Activated CD4-positive, alpha-beta T cell treated with anti-CD3 and anti-CD28 coated beads, Interleukin-2, amount 10 ng/mL, durations not matched to agents 7 days and 5 days (primary cell): Measurements from ENCODE around the gene DLL4. TPM values are rescaled to one million over a fixed set of nuclear protein-coding genes. Genes with fewer than 3 reads are reported as not detected.

Source experiments
- CTCF ChIA-PET: fragments of 350-600 bp; sonication (Branson Sonifier 250); formaldehyde crosslinking; loops from one replicate; lab custom pipeline; 2021; ENCODE audit warnings: antibody characterized with exemption; lab: Charles Lee
- POLR2A ChIA-PET: fragments of 350-600 bp; sonication (Branson Sonifier 250); formaldehyde crosslinking; loops from one replicate; lab custom pipeline; 2021; ENCODE audit warnings: antibody characterized with exemption; lab: Charles Lee
- DNase-seq: peaks from one replicate; pipeline ENCODE4 v3.0.0-alpha.2; 2020
- H3K27ac Mint-ChIP-seq: one replicate; pipeline ENCODE4 v1.8.0; 2021; ENCODE audit warnings: mild to moderate bottlenecking, moderate library complexity, mixed read lengths
- H3K27me3 Mint-ChIP-seq: one replicate; pipeline ENCODE4 v1.8.0; 2021; ENCODE audit warnings: mixed read lengths
- H3K36me3 Mint-ChIP-seq: one replicate; pipeline ENCODE4 v1.8.0; 2021; ENCODE audit warnings: low read depth, mixed read lengths
- H3K4me1 Mint-ChIP-seq: one replicate; pipeline ENCODE4 v1.8.0; 2021; ENCODE audit warnings: mixed read lengths
- H3K4me3 Mint-ChIP-seq: one replicate; pipeline ENCODE4 v1.8.0; 2021; ENCODE audit warnings: mild to moderate bottlenecking, moderate library complexity, mixed read lengths
- H3K9me3 Mint-ChIP-seq: one replicate; pipeline ENCODE4 v1.8.0; 2021; ENCODE audit warnings: mixed read lengths
- total RNA-seq, 2 experiments: library from RNA; stranded (reverse); gene quantifications; one replicate each; pipeline ENCODE4 v1.2.3, GENCODE V29; 2021

Gene DLL4
- total RNA-seq, 2 experiments from 2014 or later: not detected

DNA sequence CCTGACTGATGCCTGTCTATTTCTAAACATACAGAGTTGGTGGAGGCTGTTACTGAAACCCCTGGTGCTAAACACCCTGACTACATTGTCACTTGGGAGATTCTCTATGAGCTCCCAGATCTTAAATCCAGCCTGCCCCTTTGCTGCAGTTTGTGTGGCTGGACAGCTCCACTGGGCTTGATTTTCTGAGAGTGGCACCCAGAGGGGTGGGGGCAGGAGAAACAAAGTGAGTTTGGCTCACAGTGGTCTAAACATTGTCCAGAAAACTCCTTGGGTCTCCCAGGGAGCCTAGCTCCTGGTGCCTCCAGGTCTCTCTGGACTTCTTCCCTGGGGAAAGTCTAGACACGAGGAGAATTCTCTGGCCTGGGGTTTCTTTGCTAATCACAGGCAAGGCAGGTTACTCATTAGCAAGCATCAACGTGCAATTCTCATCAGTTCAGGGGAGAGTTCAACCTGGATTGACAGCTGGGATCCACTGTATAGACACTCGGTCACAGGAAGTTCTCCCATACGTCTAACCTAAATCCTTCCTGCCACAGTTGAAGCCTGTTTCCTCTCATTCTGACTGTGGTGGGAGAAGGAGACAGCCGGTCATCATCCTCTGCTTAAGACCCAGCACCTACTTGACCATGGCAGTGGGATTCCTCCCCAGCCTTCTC is 7.1 kb upstream of the DLL4 start:
- DNase-seq: no peak
- H3K4me3 Mint-ChIP-seq: no peak overlapping the region
- CTCF ChIA-PET: interaction anchor here (0.7 to 1.4 kb wide), 5 partner anchors 11 to 28 kb away, joined by 3 to 5 read pairs (median 3); partner anchors contain the start of gene VPS18
- H3K27ac Mint-ChIP-seq: no peak overlapping the region
- POLR2A ChIA-PET: no interaction called here
- H3K36me3 Mint-ChIP-seq: no peaks in the 10 kb centered on the region
- H3K27me3 Mint-ChIP-seq: peaks cover 41% of the 10 kb centered on the region
- no peaks in the 10 kb centered on the region for H3K9me3 Mint-ChIP-seq
- peaks cover 11% of the 10 kb centered on the region for H3K4me1 Mint-ChIP-seq

DNA sequence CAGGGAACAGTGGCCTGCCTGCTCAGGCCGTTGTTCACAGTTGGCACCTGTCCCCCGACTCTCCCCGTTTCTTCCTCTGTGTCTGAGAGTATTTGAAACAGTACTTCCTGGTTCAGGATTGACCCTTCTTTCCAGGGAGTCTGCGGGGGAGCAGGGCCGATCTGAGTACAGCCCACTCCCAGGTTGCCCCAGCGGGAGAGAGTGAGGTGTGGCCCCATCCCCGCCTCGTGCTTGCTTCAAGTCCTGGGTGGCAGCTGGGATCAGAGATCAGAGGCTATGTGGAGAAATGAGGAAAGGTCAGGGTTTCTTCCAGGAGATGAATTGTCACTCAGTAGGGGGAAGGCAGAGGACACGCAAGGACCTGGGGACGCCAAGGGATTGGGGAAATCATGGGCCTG is 6.5 kb upstream of the DLL4 start:
- H3K27ac Mint-ChIP-seq: no peak overlapping the region
- H3K27me3 Mint-ChIP-seq: peaks cover 45% of the 10 kb centered on the region
- no peaks in the 10 kb centered on the region for H3K36me3 Mint-ChIP-seq
- ChIA-PET POLR2A (no interaction called here), CTCF (interaction anchor here (0.6 to 1.4 kb wide), 4 partner anchors 10 to 486 kb away, joined by 3 to 5 read pairs (median 4); partner anchors contain the start of gene VPS18)
- H3K9me3 Mint-ChIP-seq: no peaks in the 10 kb centered on the region
- H3K4me1 Mint-ChIP-seq: peaks cover 13% of the 10 kb centered on the region
- no peak for DNase-seq
- H3K4me3 Mint-ChIP-seq: no peak overlapping the region

DNA sequence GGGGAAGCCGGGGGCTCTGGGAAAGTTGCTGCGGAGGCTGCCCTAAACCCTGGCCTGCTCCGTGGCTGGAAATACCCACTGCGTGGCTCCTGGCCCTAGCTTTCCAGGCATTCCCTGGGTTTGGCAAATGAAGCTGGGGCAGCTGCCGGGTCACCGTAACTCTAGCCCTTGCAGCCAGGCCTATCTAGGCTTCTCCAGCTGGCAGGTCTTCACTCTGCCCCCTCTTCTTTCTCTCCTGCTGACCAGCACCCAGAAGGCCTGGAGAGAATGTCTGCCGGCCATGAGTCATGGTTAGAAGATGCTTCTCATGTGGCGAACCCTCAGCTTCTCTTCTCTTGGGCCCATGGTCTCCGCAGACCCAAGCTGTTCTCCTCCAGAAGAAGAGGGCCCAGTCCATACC is 5.6 kb upstream of the DLL4 start:
- no peak for DNase-seq
- Mint-ChIP-seq H3K36me3 (no peaks in the 10 kb centered on the region), H3K27me3 (peaks cover 50% of the 10 kb centered on the region), H3K27ac (no peak overlapping the region), H3K4me3 (no peak overlapping the region), H3K4me1 (peaks cover 18% of the 10 kb centered on the region), H3K9me3 (no peaks in the 10 kb centered on the region)
- ChIA-PET POLR2A (no interaction called here), CTCF (interaction anchor here (0.5 to 3.5 kb wide), 7 partner anchors 15 to 99 kb away, joined by 3 to 12 read pairs (median 4); partner anchors contain the start of gene VPS18)

DNA sequence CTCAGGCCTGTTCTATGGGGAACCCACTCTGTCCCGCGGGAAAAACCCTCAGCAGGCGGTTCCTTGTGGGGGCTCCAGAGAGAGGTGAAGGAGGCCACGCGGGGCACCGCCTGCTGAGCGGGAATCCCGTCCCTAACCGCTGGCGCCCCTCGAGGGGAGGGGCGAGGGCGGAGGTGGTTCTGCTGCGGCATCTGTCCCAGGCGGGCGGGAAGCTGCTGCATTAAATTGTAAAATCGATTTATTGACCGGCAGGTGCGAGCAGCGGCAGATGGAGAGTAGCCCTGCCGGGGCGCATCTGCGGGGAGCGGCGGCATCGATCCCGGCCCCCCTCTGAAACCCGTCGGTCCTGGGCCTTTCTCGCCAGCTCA is 3.7 kb upstream of the DLL4 start:
- CTCF ChIA-PET: interaction anchor here (0.6 to 3.5 kb wide), 2 partner anchors 16 to 298 kb away, joined by 5 to 12 read pairs; no protein-coding TSS in a partner anchor
- H3K27me3 Mint-ChIP-seq: peaks cover 66% of the 10 kb centered on the region

DNA sequence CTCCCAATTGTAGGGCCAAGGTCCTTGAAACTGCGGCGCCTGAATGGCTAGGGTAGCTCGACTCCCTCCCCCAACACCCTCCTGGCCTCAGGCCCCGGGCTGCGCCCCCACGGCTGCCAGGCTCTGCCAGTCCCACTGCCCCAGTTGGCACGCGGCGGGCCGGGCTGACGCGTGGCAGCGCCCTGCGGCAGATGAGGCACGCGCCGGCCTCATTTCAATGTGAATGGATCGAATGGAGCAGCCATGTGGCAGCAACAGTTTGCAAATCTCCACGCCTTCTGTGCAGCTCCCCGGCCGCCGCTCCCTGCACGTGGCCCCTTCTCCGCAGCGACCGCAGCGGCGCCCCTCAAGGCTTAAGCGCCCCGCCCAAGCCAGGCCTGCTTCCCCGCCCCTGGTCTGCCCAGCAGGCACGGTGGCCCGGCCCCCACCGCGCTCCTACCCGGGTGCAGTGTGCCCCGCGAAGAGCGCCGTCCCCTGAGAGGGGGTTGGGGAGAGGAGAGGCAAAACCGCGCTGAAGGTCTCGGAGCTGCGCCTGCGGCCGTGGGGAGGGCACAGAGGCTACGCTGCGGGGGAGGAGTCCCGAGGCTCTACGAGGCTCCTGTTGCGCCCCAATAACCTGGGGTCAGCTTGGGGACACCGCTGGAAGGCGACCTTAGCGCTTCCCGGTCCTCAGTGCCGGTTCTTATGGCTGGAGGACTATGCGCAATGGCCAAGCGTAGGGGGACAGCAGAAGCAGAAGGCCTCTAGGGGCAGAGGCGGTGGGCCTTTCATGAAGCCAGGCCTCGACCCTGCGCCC is 3.1 kb upstream of the DLL4 start:
- H3K27ac Mint-ChIP-seq: no peak overlapping the region
- no peaks in the 10 kb centered on the region for H3K36me3 Mint-ChIP-seq
- peaks cover 72% of the 10 kb centered on the region for H3K27me3 Mint-ChIP-seq
- H3K9me3 Mint-ChIP-seq: no peaks in the 10 kb centered on the region
- H3K4me1 Mint-ChIP-seq: peaks cover 39% of the 10 kb centered on the region
- ChIA-PET POLR2A (no interaction called here), CTCF (interaction anchor here (0.6 to 3.5 kb wide), 2 partner anchors 15 to 297 kb away, joined by 5 to 12 read pairs; no protein-coding TSS in a partner anchor)
- no peak for DNase-seq
- no peak overlapping the region for H3K4me3 Mint-ChIP-seq

More for the DNA sequence above, 3.7 kb upstream of the DLL4 start:
- H3K36me3 Mint-ChIP-seq: no peaks in the 10 kb centered on the region
- POLR2A ChIA-PET: no interaction called here
- no peaks in the 10 kb centered on the region for H3K9me3 Mint-ChIP-seq
- H3K27ac Mint-ChIP-seq: no peak overlapping the region
- DNase-seq: no peak
- no peak overlapping the region for H3K4me3 Mint-ChIP-seq
- H3K4me1 Mint-ChIP-seq: peaks cover 33% of the 10 kb centered on the region

DNA sequence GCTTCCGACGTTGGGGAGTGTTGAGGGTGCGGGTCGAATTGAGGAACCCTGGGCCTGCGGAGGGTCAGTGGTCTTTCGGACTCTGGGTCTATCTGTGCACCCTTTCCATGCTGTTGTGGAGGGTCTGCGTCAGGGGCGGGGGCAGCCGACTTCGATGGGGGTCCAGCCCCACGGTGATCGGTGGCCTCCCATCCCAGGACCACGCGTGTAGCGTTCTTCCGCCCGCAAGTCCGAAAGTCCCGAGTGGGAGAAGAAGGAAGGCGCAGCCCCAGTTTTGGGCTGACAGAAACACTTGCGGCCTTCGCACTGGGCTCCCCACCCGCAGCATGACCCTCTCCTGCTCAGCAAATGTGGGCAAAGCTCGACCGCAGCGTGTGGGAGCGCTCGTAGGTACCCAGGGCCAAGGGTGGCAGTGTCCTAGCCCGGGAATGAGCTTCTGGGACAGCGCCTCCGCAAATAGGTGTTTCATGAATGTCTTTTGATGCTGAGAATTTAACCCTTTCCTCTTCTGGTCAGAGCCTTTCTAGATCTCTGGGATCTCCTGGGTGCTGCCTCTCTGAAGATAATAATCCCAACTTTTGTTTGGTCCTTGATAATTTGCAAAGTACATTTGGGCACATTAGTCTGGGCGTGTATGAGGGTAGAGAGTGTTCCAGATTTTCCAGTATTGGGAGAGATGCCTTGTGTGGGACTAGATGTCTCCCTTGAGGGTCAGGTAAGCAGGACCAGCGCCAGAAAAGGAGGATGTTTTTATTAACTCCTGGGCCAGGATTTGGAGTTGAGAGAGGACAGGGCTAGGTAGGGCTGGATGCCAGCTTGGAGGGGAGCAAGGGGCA is 2.3 kb upstream of the DLL4 start:
- Mint-ChIP-seq H3K9me3 (no peaks in the 10 kb centered on the region), H3K4me3 (peak overlapping the region; percentile 4), H3K27me3 (peaks cover 78% of the 10 kb centered on the region), H3K4me1 (peaks cover 43% of the 10 kb centered on the region), H3K27ac (no peak overlapping the region), H3K36me3 (no peaks in the 10 kb centered on the region)
- DNase-seq: no peak
- POLR2A ChIA-PET: no interaction called here
- CTCF ChIA-PET: interaction anchor here (3.5 to 3.9 kb wide), 2 partner anchors 15 to 22 kb away, joined by 12 to 22 read pairs; no protein-coding TSS in a partner anchor

DNA sequence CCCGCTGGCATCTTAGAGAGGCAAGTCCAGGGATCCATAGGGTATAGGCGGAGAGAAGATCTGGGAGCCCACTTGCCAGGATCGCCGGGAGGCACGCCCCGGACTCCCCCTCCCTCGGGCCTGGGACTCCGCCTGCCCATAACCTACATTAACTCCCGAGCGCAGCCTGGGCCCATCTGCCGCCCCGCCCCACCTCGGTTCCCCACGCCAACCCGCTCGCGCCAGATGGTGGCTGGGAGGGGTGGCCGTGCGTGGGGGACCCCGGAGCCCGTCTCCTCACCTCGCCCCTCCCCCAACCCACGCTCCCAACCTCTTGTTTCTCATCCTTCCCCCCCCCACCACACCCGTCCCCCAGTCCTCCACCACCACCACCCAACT is 1.7 kb upstream of the DLL4 start:
- no peak for DNase-seq
- Mint-ChIP-seq H3K36me3 (no peaks in the 10 kb centered on the region), H3K4me1 (peaks cover 45% of the 10 kb centered on the region), H3K4me3 (no peak overlapping the region), H3K27me3 (peaks cover 82% of the 10 kb centered on the region), H3K27ac (no peak overlapping the region), H3K9me3 (no peaks in the 10 kb centered on the region)
- ChIA-PET CTCF (interaction anchor here (0.6 to 3.9 kb wide), 3 partner anchors 22 to 34 kb away, joined by 3 to 22 read pairs (median 3); partner anchors contain the start of gene CHAC1), POLR2A (no interaction called here)

DNA sequence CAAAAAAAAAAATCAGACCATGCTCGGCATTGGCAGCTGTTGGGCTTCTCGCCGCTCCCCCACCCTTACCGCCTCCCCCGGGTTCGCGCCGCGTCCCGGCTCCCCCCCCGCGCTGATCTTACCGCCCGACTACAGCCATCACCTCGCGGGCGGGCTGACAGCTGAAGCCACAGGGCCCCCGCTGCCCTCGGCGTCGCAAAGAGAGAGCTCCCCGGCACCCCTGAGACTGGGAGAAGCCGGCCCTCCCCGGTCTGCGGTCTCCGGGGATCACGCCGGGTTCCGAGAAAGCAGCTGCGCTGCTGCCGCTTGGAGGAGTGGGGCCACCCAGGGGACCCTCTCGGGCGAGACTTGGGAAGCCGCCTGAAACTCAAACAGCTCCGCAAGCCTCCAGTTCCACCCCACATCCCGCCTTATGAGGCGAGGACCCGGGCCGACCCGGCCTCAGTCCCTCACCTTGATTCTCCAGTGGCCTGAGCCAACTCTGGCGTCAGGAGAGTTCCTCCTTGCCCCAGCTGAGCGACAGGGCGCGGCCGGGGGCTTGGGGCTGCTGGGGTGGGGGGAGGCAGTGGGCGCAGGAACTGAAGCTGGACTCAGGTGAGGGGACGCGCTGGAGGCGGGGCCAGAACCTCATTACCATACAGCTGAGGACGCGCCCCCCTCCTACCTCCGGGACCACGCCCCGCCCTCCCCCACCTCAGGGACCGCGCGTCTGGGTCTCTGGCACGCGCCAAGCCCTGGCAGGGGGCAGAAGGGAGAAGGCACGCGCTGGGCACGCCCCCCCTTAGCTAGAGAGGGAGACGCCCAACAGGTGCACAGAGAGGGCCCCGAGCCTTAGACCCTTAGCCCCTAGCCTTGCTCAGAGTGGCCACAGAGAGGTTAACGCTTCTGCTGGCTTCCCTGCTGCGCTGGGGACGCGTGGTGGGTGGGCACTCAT is 1.0 kb upstream of the DLL4 start:
- Mint-ChIP-seq H3K4me1 (peaks cover 45% of the 10 kb centered on the region), H3K4me3 (peak overlapping the region; percentile 57), H3K9me3 (no peaks in the 10 kb centered on the region), H3K36me3 (no peaks in the 10 kb centered on the region), H3K27ac (no peak overlapping the region), H3K27me3 (peaks cover 81% of the 10 kb centered on the region)
- CTCF ChIA-PET: interaction anchor here (0.6 to 3.9 kb wide), 5 partner anchors 13 to 34 kb away, joined by 3 to 22 read pairs (median 3); partner anchors contain the start of gene CHAC1
- POLR2A ChIA-PET: no interaction called here
- no peak for DNase-seq

DNA sequence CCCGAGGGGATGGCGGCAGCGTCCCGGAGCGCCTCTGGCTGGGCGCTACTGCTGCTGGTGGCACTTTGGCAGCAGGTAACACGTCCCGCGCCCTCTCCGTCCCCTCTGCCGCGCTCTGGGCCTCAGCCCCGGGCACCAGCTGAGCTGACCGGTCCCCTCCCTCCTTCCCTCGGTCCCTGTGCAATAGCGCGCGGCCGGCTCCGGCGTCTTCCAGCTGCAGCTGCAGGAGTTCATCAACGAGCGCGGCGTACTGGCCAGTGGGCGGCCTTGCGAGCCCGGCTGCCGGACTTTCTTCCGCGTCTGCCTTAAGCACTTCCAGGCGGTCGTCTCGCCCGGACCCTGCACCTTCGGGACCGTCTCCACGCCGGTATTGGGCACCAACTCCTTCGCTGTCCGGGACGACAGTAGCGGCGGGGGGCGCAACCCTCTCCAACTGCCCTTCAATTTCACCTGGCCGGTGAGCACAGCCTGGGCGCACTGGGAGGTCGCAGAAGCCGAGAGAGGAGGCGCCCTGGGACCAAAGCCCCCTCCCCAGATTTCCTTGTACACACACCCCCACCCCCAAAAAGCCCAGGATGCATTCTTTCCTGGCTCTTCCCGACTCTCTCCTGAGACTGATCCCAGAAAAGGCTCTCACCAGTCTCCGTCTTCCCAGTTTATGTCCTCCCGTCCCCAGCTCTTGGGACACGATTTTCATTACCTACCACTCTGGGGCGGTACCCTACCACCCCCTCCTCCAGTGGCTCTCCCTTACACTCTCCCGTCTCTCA is 705 bp downstream of the DLL4 start:
- Mint-ChIP-seq H3K4me1 (peaks cover 46% of the 10 kb centered on the region), H3K27me3 (peaks cover 75% of the 10 kb centered on the region), H3K9me3 (no peaks in the 10 kb centered on the region), H3K27ac (no peak overlapping the region), H3K4me3 (peak overlapping the region; percentile 60), H3K36me3 (no peaks in the 10 kb centered on the region)
- ChIA-PET CTCF (interaction anchor here (0.5 to 4.0 kb wide), 15 partner anchors 9 to 324 kb away, joined by 3 to 33 read pairs (median 5); partner anchors contain the start of genes CHAC1 and VPS18), POLR2A (no interaction called here)
- DNase-seq: no peak

DNA sequence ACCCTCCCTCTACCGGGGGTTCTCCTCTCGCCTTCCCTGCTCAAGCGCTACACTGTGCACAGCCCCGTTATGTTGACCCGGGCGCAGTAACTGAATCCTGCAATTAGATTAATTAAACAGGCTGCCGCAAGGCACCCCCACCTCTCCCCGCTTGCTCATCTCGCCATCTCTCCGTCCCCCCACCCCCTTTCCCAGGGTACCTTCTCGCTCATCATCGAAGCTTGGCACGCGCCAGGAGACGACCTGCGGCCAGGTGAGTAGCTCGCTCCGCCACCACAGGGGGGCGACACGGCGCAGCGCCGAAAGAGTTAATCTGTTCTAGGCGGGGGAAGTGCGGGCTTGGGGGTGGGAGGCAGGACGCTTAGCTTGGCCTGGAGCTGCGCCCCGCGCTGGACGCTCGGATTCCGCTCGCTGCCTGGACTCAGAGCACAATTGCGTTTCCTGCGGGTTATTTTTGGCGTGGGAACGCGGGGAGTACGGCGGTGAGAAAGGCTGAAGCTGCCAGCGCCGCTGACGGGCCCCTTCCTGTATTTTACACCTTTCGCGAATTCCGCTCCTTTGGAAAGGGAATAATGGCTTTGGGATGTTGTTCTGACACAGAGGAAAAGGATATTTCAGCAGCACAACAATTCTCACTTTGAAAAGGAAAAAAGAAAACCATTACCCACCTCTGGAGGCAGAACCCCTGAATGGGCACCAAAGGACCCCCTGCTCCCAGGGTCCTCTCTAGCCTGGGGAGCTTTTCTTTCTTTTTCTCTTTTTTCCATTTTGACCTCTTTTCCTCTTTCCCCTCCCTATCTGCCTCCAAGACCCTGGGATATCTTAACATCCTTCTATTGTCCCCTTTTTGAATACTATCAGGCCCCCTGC is 1.5 kb downstream of the DLL4 start:
- Mint-ChIP-seq H3K27ac (no peak overlapping the region), H3K27me3 (peaks cover 67% of the 10 kb centered on the region), H3K4me3 (peak overlapping the region; percentile 60), H3K36me3 (no peaks in the 10 kb centered on the region), H3K9me3 (no peaks in the 10 kb centered on the region), H3K4me1 (peaks cover 44% of the 10 kb centered on the region)
- ChIA-PET POLR2A (no interaction called here), CTCF (interaction anchor here (0.5 to 4.0 kb wide), 19 partner anchors 8 to 467 kb away, joined by 3 to 33 read pairs (median 4); partner anchors contain the start of genes CHAC1 and VPS18)
- DNase-seq: peak; percentile 54
